GM12878 (cell line): ENCODE results near the gene GGCX.

Experiments used
- ATF2 ChIP-seq: IDR thresholded peaks from 2 replicates; pipeline ENCODE4 v1.6.1; 2012; ENCODE audit warnings: low read length, inconsistent platforms
- CHD4 ChIP-seq: fragments of 200-600 bp; sonication (generic); IDR thresholded peaks from 2 replicates; pipeline ENCODE4 v1.6.1; 2016; ENCODE audit warnings: mild to moderate bottlenecking
- LARP7 ChIP-seq: fragments of 450-650 bp; IDR thresholded peaks from 2 replicates; pipeline ENCODE4 v1.6.1; 2017; ENCODE audit warnings: mild to moderate bottlenecking
- SPI1 ChIP-seq: IDR thresholded peaks from 2 replicates; pipeline ENCODE4 v1.6.1; 2011; ENCODE audit warnings: low read depth, mild to moderate bottlenecking, low read length, moderate library complexity, borderline replicate concordance; ENCODE audit not compliant: insufficient read depth
- TF ChIP-seq, protein P1 (sequence below), 3 experiments: IDR thresholded peaks in 2 of 3; conservative IDR thresholded peaks in 1 of 3; 2 replicates each; pipeline ENCODE4 v1.5.1; 2011; ENCODE audit warnings: low read depth in 3 of 3, low read length in 3 of 3, mild to moderate bottlenecking in 3 of 3, control low read depth in 2 of 3, moderate library complexity in 2 of 3, inconsistent platforms in 1 of 3, mixed read lengths in 1 of 3; ENCODE audit not compliant: control insufficient read depth in 2 of 3, insufficient read depth in 1 of 3; ENCODE audit errors: extremely low read depth in 1 of 3

GRCh38 chr2:85598594-85599340 lies 37.5 kb upstream of the GGCX start:
- TF ChIP-seq SPI1 (no peak), LARP7 (no peak), CHD4 (no peak), ATF2 (no peak)
- TF ChIP-seq, protein P1, sequence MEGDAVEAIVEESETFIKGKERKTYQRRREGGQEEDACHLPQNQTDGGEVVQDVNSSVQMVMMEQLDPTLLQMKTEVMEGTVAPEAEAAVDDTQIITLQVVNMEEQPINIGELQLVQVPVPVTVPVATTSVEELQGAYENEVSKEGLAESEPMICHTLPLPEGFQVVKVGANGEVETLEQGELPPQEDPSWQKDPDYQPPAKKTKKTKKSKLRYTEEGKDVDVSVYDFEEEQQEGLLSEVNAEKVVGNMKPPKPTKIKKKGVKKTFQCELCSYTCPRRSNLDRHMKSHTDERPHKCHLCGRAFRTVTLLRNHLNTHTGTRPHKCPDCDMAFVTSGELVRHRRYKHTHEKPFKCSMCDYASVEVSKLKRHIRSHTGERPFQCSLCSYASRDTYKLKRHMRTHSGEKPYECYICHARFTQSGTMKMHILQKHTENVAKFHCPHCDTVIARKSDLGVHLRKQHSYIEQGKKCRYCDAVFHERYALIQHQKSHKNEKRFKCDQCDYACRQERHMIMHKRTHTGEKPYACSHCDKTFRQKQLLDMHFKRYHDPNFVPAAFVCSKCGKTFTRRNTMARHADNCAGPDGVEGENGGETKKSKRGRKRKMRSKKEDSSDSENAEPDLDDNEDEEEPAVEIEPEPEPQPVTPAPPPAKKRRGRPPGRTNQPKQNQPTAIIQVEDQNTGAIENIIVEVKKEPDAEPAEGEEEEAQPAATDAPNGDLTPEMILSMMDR (IDR thresholded peaks at IDR 0.05 in 2 of 3, conservative IDR thresholded peaks at IDR 0.05 in 1 of 3; ENCODE audit: control insufficient read depth in 2 of 3, extremely low read depth in 1 of 3, insufficient read depth in 1 of 3, low read depth in 3 of 3, low read length in 3 of 3) = no peak
